ENCODE results near the gene FOXF1.

FOXF1 gene

GRCh38 chr16:86492961-86493629 lies 17.2 kb upstream of the FOXF1 start:
- DNase-seq: no peak

DNA sequence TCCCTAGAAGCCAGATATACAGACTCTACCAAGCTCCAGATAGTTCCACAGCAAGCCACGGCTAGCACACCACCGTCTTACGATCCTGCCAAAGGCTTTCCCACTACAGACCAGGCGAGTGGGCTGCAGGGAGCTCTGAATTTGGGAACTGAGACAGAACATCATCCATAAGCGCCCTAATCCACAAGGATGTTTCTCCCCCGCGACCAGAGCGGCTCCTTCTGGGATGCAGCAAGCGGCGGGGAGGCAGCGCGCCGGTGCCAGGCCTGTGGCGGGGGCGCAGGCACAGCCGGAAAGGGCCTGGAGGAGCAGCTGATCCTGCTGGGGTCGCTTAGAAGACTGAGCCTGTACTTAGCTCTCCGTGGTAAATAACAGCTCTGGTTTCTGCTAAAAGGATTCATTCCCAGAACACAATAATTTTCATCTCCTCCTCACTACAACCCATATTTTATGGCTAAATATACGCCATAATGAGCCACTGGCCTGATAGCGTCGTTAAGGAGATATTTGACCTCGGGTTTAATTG lies 16.2 kb upstream of the FOXF1 start:
- no peak for DNase-seq

DNA sequence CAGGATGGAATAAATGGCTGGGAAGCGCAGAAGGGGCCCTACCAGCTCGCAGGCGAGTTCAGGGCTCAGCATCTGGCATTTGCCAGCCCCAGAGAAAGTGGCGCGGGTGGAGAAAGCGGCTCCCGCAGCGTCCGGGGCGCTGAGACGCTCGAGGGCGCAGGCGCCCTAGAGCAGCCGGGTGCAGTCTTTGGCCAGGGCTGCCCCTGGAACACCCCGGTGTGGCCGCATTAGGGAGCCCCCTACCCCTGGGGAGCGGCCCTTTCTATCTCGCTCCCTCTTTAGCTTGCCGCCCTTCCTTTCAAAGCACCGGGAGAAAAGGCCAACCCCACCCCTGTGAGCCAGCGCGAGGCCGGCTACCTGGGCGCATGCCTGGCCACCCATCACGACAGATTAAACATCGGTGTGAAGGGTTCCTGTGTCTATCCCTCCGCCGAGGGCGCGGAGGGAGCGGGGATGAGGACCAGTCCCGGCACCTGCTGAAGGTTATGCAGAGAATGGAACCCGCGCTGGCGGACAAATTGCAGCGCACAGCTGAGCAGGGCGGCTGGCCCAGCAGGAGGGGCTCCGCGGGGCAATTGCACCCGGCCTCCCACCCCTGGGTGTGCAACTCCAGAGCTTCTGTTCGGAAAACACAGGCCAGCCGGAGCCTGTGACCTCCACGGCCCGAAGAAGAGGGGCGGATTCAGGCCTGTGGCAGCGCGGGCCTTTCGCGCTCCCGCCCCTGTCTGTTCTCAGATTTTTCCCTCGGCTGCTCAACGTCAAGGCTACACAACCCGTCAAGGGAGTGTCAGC lies 15.6 kb upstream of the FOXF1 start:
- no peak for DNase-seq

- no peak for DNase-seq
Measured at GRCh38 chr16:86495357-86495701, 15.0 kb upstream of the FOXF1 start.

- no peak for DNase-seq
Measured at GRCh38 chr16:86495756-86496261, 14.5 kb upstream of the FOXF1 start.

DNA sequence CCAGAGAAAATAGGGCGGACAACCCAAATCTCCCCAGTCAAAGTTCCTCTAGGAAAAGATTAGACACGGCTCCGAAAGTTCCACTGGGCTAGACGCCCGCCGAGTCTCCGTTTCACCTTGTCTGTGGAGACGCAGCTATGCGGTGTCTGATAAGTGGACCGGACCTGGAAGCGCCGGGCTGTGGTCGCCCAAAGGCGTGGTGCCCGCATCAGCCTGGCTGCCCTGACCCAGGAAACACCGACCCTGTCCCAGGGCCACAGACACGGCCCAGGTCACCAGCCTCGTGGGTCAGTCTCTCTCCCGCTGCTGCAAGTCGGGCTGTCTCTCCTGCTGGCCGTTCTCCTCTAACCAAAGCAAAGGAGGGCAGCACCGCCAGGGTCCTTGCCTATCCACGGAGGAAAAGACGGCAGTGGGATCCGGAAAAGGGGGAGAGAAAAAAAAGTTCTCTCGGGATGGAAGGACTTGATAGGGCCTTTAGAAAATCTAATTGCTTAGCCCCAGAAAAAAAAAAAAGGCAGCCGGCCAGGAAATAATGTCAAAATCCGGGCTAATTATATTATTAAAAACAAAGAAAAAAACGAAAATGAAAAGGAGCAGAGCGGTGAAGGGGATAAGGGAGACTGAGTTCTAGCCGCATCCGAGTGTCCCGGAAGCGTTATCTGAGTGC lies 13.9 kb upstream of the FOXF1 start:
- DNase-seq: no peak

DNA sequence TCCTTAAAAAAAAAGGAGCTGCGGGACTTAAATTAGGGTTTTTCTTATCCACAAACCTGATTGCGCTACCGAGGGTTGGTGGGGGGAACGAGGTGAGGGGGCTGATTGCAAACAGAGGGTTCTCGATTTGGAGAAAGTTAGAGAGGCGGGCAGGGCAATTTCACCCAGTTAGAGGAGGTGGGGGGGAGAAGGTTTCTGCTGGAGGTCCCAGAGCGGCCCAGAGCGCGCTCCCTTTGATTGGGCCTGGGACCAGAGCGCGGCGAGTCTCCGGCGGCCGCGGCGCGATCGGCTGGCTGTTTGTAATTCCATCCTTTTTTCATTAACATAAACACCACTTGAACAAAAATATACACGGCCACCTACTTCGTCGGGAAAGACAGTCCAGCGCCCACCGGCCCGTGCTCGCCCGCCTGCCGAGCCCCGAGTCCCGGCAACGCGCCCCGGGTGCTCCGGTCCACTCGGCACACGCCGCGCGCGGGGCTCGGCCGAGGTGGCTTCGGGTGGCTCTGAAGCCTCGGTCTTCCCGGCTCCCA lies 13.3 kb upstream of the FOXF1 start:
- DNase-seq: no peak

GRCh38 chr16:86497551-86498021 lies 12.7 kb upstream of the FOXF1 start:
- DNase-seq: no peak

DNA sequence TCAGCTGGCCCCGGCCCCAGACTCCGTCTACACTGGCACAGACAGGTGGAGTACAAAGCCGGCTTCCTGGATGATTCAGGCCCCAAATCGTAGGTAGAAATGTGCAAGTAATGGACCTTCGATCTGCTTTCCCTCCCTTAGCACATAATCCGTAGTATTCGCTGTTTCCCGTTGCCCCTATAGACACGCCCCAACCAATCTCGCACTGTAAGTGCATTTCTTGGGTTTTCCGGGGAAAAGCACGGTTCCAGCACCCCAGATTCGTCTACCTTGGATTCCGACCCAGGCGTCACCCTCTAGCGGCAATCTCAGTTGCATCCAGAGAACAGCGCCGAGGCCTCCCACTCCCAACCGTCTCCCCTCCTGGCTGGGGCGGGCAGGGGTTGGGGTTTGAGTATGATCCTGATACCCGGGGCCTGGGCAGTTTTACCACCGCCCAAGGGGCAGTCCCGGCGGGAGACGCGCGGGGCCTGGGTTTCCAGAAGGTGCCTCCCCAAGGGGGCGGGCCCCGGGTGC lies 12.1 kb upstream of the FOXF1 start:
- no peak for DNase-seq

DNA sequence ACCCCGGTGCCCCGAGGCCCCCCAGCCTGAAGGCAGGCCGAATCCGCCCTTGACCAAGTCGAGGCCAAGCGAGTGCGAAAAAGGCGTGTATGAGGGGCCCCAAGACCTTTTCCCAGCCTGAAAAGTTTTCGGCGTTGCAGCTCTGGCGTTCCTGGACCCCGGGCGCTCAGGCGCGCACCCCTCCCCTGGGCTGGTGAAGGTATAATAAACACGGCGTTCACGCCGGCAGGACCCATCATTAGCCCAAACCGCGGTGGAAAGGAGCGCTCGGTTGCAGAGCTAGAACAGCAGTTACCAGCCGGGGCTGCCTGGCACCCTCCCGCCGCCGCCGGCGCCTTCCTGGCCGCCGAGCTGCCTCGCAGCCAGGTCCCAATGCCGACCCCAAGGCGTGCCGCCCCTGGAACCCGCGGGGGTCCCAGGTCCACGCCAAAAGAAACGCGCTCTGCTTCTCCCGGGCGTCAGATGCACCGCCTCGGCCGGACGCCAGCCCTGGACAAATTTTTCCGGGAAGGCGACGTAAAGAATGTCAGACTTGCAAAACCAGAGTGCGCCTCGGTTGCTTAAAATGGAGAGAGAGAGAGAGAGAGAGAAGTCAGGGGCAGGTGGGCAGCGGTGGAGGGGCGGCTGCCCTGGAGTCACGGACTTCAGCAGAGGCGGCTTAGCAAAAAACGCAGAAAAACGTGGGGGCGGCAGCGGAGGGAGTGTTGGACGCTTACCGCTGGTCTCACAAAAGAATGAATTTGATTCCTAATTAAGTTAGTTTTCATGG lies 11.5 kb upstream of the FOXF1 start:
- DNase-seq: no peak

GRCh38 chr16:86499440-86499786 lies 10.9 kb upstream of the FOXF1 start:
- DNase-seq: no peak

DNA sequence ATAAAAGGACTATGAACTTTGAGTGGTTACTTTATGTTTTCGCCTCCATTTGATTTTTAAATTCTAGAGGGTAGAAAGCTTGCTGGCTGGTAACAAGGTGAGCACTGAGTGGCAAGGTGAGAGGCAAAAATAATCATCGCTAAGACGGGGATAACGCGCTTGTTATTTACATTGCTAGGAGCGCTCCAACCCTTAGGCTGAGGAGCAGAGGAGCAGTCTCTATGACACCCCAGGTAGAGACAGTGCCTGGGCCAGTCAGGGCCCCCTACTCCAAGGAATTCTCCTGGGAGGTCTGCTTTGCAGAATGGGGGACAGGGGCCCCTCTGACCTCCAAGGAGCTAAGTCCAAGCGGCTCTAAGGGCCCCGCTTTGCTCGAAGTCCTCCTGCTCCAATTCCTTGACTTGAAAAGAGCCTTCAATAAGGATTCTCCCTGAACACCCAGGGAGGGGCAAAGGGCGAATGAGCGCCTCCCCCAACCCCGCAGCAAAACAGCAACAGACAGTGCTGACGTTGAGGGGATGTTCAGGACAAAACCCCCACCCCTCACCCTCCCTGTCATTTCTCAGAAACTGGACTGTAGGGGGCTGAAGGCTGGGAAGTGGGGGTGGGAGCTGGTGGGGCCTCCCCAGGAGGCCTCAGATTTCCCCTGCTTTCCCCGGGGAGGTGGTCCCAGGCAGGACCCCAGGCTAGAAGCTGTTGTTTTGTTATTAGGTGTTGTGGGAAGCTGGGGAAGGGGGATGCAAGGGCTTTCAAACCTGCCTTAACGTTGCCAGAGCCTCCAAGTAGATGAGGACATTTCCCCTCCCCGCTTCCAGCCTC lies 10.2 kb upstream of the FOXF1 start:
- DNase-seq: no peak

GRCh38 chr16:86500708-86501510 lies 9.4 kb upstream of the FOXF1 start:
- no peak for DNase-seq

DNA sequence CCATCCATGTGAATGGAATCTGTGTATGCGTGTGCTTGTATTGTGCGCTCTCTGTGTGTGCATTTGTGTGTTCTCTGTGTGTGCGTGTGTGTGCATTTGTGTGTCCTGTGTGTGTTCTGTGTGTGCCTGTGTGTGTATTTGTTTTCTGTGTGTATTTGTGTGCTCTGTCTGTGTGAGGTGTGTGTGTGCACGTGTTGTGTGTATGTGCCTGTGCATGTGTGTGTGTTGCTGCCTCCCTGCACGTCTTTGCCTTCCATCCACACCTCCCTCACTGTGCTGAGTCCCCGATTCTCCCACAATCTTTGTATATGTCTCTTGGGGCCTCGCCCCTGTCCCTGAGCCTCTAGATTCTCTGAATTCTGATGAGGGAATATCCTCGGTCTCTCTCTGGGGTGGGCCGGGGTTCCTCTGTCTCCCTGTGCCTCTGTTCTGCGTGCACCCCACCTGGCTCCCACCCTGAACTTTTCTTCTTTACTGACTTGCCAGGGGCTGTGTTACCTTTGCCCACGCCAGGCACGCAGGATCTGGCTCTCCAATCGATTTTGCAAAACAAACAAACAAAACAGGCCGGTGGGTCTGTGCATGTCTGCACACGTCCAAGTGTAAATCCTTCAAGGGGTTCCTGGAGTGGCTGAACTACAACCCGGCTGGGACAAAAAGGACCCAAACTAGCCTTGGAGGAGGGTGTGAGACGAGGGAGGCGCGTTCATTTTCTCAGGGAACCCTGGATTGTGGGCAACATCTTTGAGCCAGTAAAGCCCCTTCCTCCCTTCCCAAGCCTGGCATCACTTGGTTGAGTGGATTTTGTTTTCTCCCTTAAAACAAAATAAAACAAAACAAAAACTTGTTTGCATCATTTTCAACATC lies 8.1 kb upstream of the FOXF1 start:
- no peak for DNase-seq

- no peak for DNase-seq
Measured at GRCh38 chr16:86502856-86503748, 7.2 kb upstream of the FOXF1 start.

DNA sequence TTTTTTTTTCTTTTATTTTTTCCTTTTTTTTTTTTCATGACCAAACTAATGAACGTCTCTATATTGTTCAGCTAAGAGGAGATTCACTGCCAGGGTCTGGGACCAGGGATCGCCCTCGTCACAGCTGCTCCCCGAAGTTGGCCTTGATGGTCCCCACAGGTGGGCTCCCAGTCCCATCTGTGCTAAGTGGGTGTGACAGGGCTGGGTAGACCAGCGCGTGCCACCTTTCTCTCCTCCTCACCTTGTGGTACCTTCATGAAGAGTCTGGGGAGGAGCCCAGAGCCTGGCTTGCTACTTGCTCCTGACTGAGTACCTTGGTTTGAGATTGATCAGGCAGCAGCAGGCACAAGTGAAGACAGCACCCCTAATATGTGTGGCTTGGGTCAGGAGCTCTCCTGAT lies 6.5 kb upstream of the FOXF1 start:
- DNase-seq: no peak

- no peak for DNase-seq
Measured at GRCh38 chr16:86504315-86505184, 5.8 kb upstream of the FOXF1 start.

All from stimulated activated CD8-positive, alpha-beta memory T cell treated with anti-CD3 and anti-CD28 coated beads, Interleukin-4, amount 100 ng/mL, for 48 hours (primary cell).